Stomach smooth muscle (tissue), 2 donors: ENCODE data around the gene ZNF827.

ENCODE experiments used
- H3K27ac ChIP-seq: one replicate; pipeline ENCODE4 v1.7.0; 2013; ENCODE audit warnings: mild to moderate bottlenecking, low read length, inconsistent platforms
- H3K27me3 ChIP-seq, 2 donors: one replicate each; pipeline ENCODE4 v1.7.0; 2013; ENCODE audit warnings: low read length in 2 of 2; ENCODE audit not compliant: insufficient read depth in 2 of 2, control insufficient read depth in 1 of 2
- H3K36me3 ChIP-seq, 2 donors: one replicate each; pipeline ENCODE4 v1.7.0; 2013; ENCODE audit warnings: low read length in 2 of 2; ENCODE audit not compliant: control insufficient read depth in 2 of 2, insufficient read depth in 2 of 2
- H3K4me1 ChIP-seq: one replicate; pipeline ENCODE4 v1.7.0; 2013; ENCODE audit warnings: low read length; ENCODE audit not compliant: control insufficient read depth, insufficient read depth
- H3K4me3 ChIP-seq, 2 donors: one replicate each; pipeline ENCODE4 v1.7.0; 2013; ENCODE audit warnings: low read length in 2 of 2
- H3K9ac ChIP-seq, 2 donors: one replicate each; pipeline ENCODE4 v1.7.0; 2013; ENCODE audit warnings: low read length in 2 of 2, mild to moderate bottlenecking in 1 of 2
- H3K9me3 ChIP-seq, 2 donors: one replicate each; pipeline ENCODE4 v1.7.0; 2013; ENCODE audit warnings: low read length in 2 of 2; ENCODE audit not compliant: control insufficient read depth in 2 of 2
- donor health status: healthy.
- donor health status: Pancreatic carcinoma.

ZNF827 gene

GRCh38 chr4:145719752-145720624 is 218.6 kb downstream of the ZNF827 start:
- Histone ChIP-seq H3K27ac (no peak overlapping the region), H3K9me3 (no peaks in the 10 kb centered on the region), H3K4me3 (no peak overlapping the region), H3K4me1 (no peaks in the 10 kb centered on the region), H3K27me3 (no peaks in the 10 kb centered on the region), H3K36me3 (no peaks in the 10 kb centered on the region), H3K9ac (no peak overlapping the region)

- Histone ChIP-seq H3K27me3 (no peaks in the 10 kb centered on the region), H3K27ac (no peak overlapping the region), H3K9ac (no peak overlapping the region), H3K36me3 (no peaks in the 10 kb centered on the region), H3K9me3 (no peaks in the 10 kb centered on the region), H3K4me1 (no peaks in the 10 kb centered on the region), H3K4me3 (no peak overlapping the region)
These were observed 221.9 kb downstream of the ZNF827 start for GRCh38 chr4:145716661-145717200.

GRCh38 chr4:145716200-145716599 is 222.4 kb downstream of the ZNF827 start:
- H3K27ac ChIP-seq = no peak overlapping the region
- H3K27me3 ChIP-seq = no peaks in the 10 kb centered on the region
- H3K36me3 ChIP-seq = no peaks in the 10 kb centered on the region
- no peaks in the 10 kb centered on the region for H3K4me1 ChIP-seq
- H3K9me3 ChIP-seq = no peaks in the 10 kb centered on the region
- no peak overlapping the region for H3K9ac ChIP-seq
- no peak overlapping the region for H3K4me3 ChIP-seq

- H3K36me3 ChIP-seq = no peaks in the 10 kb centered on the region
- H3K27me3 ChIP-seq = no peaks in the 10 kb centered on the region
- H3K9ac ChIP-seq = no peak overlapping the region
- no peaks in the 10 kb centered on the region for H3K9me3 ChIP-seq
- no peaks in the 10 kb centered on the region for H3K4me1 ChIP-seq
- no peak overlapping the region for H3K27ac ChIP-seq
- no peak overlapping the region for H3K4me3 ChIP-seq
These were observed 228.8 kb downstream of the ZNF827 start for GRCh38 chr4:145709843-145710242.

GRCh38 chr4:145709336-145709735 is 229.3 kb downstream of the ZNF827 start:
- H3K27me3 ChIP-seq = no peaks in the 10 kb centered on the region
- no peak overlapping the region for H3K27ac ChIP-seq
- H3K9ac ChIP-seq = no peak overlapping the region
- H3K4me3 ChIP-seq = no peak overlapping the region
- no peaks in the 10 kb centered on the region for H3K4me1 ChIP-seq
- H3K36me3 ChIP-seq = no peaks in the 10 kb centered on the region
- no peaks in the 10 kb centered on the region for H3K9me3 ChIP-seq
